ENCODE data around the gene DDX55. TPM values are rescaled to one million over a fixed set of nuclear protein-coding genes. Genes with fewer than 3 reads are reported as not detected.

Gene DDX55
- total and polyA plus RNA-seq, 2 of the 4 experiments (the other 2 are of a cell fraction): 13.3 to 18.7 TPM

- no peak overlapping the region for H2BK15ac ChIP-seq (ENCODE audit: low read depth, low read length)
- no peak overlapping the region for H2AFZ ChIP-seq (replicated peaks; ENCODE audit: low read length, poor library complexity)
- H3K18ac ChIP-seq (ENCODE audit: low read depth, low read length): no peak overlapping the region
- H3K27ac ChIP-seq (ENCODE audit: insufficient read depth, low read length): no peak overlapping the region
- peaks cover 30% of the 10 kb centered on the region for H3K36me3 ChIP-seq (ENCODE audit: control insufficient read depth, insufficient read depth, low read length)
- in situ Hi-C loops (cut with MboI; ENCODE audit: low sequenced_read_pairs) (no loop called here), dilution Hi-C loops (cut with HindIII; ENCODE audit: low sequenced_read_pairs, unreplicated experiment) (no loop called here), intact Hi-C loops (cut with micrococcal nuclease) (no loop called here)
- no peak overlapping the region for H2BK20ac ChIP-seq (ENCODE audit: low read depth, low read length)
- 0 out of 2 replicates have a peak, but pooled peaks cover 2% of the 10 kb centered on the region for H3K9me1 ChIP-seq (ENCODE audit: insufficient read depth, low read length)
- no peak overlapping the region for H4K8ac ChIP-seq (ENCODE audit: low read depth in 2 of 2, low read length in 2 of 2)
- POLR2A ChIA-PET (ENCODE audit: unreplicated experiment): interaction anchor here (0.5 kb wide), 1 partner anchor 53 kb away, joined by 11 read pairs; no protein-coding TSS in a partner anchor
- no CpG with 5 or more reads among the region's 5 CpGs for WGBS, 2 experiments (ENCODE audit: extremely low coverage in 2 of 2, insufficient read length in 1 of 2)
- no peak overlapping the region for H3K4me3 ChIP-seq (ENCODE audit: insufficient read depth, low read depth, low read length)
- TF ChIP-seq MAZ (IDR thresholded peaks at IDR 0.05; ENCODE audit: borderline replicate concordance, low read depth, low read length): no peak
- H3K4ac ChIP-seq (ENCODE audit: low read depth, low read length): no peak overlapping the region
- no peak overlapping the region for H3K14ac ChIP-seq (replicated peaks; ENCODE audit: low read depth, low read length)
- H3K23ac ChIP-seq (ENCODE audit: low read depth, low read length): no peak overlapping the region
- no peak overlapping the region for H2AK9ac ChIP-seq (replicated peaks; ENCODE audit: low read depth, low read length, poor library complexity)
- BruUV-seq (replicated peaks): no TSS peak
- H2AK5ac ChIP-seq (ENCODE audit: low read depth, low read length): no peak overlapping the region
- H4K91ac ChIP-seq (ENCODE audit: insufficient read depth, low read depth, low read length): no peak overlapping the region
- H4K5ac ChIP-seq (ENCODE audit: low read depth, low read length): no peak overlapping the region
- DNase-seq: no peak
- H3K9ac ChIP-seq (ENCODE audit: low read depth, low read length): no peak overlapping the region
- peaks cover 2 to 7% of the 10 kb centered on the region in 2 experiments; a peak in 2 of 4 replicates for H3K79me1 ChIP-seq (ENCODE audit: low read depth in 1 of 2, low read length in 2 of 2)
- H3K4me1 ChIP-seq (ENCODE audit: control insufficient read depth, insufficient read depth, low read length): peaks cover 3% of the 10 kb centered on the region
- no peak overlapping the region for H2BK5ac ChIP-seq (ENCODE audit: low read depth, low read length, poor library complexity, severe bottlenecking)
- no peaks in the 10 kb centered on the region for H3K9me3 ChIP-seq (ENCODE audit: control insufficient read depth, insufficient read depth, low read length)
- no peak for ATAC-seq (ENCODE audit: low read depth)
- H3K56ac ChIP-seq (ENCODE audit: extremely low read depth, insufficient read depth, low read length): no peak overlapping the region
- no peaks in the 10 kb centered on the region; the same call in 1 of the 2 replicates for H4K20me1 ChIP-seq (ENCODE audit: insufficient read depth, low read length)
- no peak overlapping the region for H3K4me2 ChIP-seq (ENCODE audit: low read depth, low read length)
- no peaks in the 10 kb centered on the region for H3K27me3 ChIP-seq (ENCODE audit: control insufficient read depth, insufficient read depth, low read length)
- no peak overlapping the region for H2BK120ac ChIP-seq (ENCODE audit: low read depth, low read length)
- CTCF ChIA-PET: no interaction called here
These were observed 53.5 kb downstream of the DDX55 start for GRCh38 chr12:123655420-123655819.

Data from IMR-90 (cell line).